Skeletal muscle tissue (tissue), 5 donors: Measurements from ENCODE around the gene RASGRF2. TPM values are rescaled to one million over a fixed set of nuclear protein-coding genes. Genes with fewer than 3 reads are reported as not detected.
"Not testable (repeated sequence)": the region's sequence is repeated elsewhere in the genome, so short reads cannot be mapped to it uniquely, and the experiment has no call there.

ENCODE experiments used
- H3K27ac ChIP-seq: one replicate; pipeline ENCODE4 v1.7.0; 2013; ENCODE audit warnings: mild to moderate bottlenecking, low read depth, low read length, inconsistent platforms
- H3K27me3 ChIP-seq, 3 donors: one replicate each; pipeline ENCODE4 v1.7.0; 2013; ENCODE audit warnings: low read length in 3 of 3; ENCODE audit not compliant: control insufficient read depth in 3 of 3, insufficient read depth in 3 of 3
- H3K36me3 ChIP-seq, 3 donors: one replicate each; pipeline ENCODE4 v1.7.0; 2013; ENCODE audit warnings: low read length in 3 of 3; ENCODE audit not compliant: control insufficient read depth in 3 of 3, insufficient read depth in 3 of 3
- H3K4me1 ChIP-seq, 3 donors: one replicate each; pipeline ENCODE4 v1.7.0; 2013; ENCODE audit warnings: low read length in 3 of 3, mild to moderate bottlenecking in 3 of 3; ENCODE audit not compliant: control insufficient read depth in 3 of 3, insufficient read depth in 3 of 3
- H3K4me3 ChIP-seq, 3 donors: one replicate each; pipeline ENCODE4 v1.7.0; 2013; ENCODE audit warnings: low read length in 3 of 3
- H3K9ac ChIP-seq, 3 donors: one replicate each; pipeline ENCODE4 v1.7.0; 2013; ENCODE audit warnings: low read length in 3 of 3, mild to moderate bottlenecking in 3 of 3, moderate library complexity in 2 of 3, low read depth in 1 of 3
- H3K9me3 ChIP-seq, 3 donors: one replicate each; pipeline ENCODE4 v1.7.0; 2013; ENCODE audit warnings: low read length in 3 of 3; ENCODE audit not compliant: control insufficient read depth in 3 of 3
- small RNA-seq: library from RNA; depleted of rRNA; stranded (forward); fragments of <200 nt; gene quantifications from one replicate; pipeline ENCODE3, GENCODE V24; 2014
- total RNA-seq: library from RNA; depleted of rRNA; stranded (reverse); fragments of >200 nt; gene quantifications from one replicate; pipeline ENCODE4 v1.2.3, GENCODE V29; 2014
- donor health status: Osteomylitis.

The RASGRF2 gene
- total RNA-seq, 1 donor from 2014 or later: 1.0 TPM

DNA sequence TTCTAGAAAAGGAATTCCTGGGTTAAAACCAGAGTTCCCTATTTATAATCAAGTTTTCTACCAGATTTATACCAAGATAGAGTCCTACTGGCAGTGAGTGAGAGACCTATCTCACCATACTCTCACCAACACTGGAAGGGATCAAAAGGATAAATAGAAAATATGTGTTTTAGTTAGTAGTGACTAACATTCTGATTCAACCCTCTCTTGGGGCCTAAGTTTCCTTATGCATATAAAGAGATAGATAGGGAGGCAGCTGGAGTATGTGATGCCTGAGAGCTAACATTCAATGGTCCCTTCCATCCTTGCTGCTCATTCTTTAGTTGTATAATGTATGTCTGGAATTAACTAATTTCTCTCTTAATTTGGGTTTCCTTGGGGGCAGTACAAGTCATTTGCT, 304.9 kb downstream of the RASGRF2 start:
- Histone ChIP-seq H3K9me3 (no peaks in the 10 kb centered on the region), H3K4me1 (no peaks in the 10 kb centered on the region), H3K27ac (no peak overlapping the region), H3K36me3 (peaks cover 44 to 78% (median 57%) of the 10 kb centered on the region in 3 donors), H3K9ac (no peak overlapping the region), H3K4me3 (no peak overlapping the region), H3K27me3 (no peaks in the 10 kb centered on the region)

- H3K4me3 ChIP-seq: no peak overlapping the region
- no peaks in the 10 kb centered on the region for H3K4me1 ChIP-seq
- peaks cover 0 to 3% (median 2%) of the 10 kb centered on the region in 3 donors for H3K9me3 ChIP-seq
- H3K27me3 ChIP-seq: no peaks in the 10 kb centered on the region
- no peak overlapping the region for H3K27ac ChIP-seq
- peaks cover 46 to 71% (median 60%) of the 10 kb centered on the region in 3 donors for H3K36me3 ChIP-seq
- no peak overlapping the region for H3K9ac ChIP-seq
Observed at GRCh38 chr5:81268521-81269196, 308.5 kb downstream of the RASGRF2 start.

GRCh38 chr5:81269751-81270393, 309.7 kb downstream of the RASGRF2 start:
- Histone ChIP-seq H3K9me3 (peaks cover 2 to 7% (median 3%) of the 10 kb centered on the region in 3 donors), H3K36me3 (peaks cover 39 to 61% (median 51%) of the 10 kb centered on the region in 3 donors), H3K4me3 (no peak overlapping the region), H3K27me3 (no peaks in the 10 kb centered on the region), H3K4me1 (no peaks in the 10 kb centered on the region), H3K9ac (no peak overlapping the region), H3K27ac (no peak overlapping the region)

GRCh38 chr5:81270394-81271027, 310.3 kb downstream of the RASGRF2 start:
- peaks cover 35 to 54% (median 46%) of the 10 kb centered on the region in 3 donors for H3K36me3 ChIP-seq
- not testable (repeated sequence) for H3K27me3 ChIP-seq, H3K4me3 ChIP-seq, H3K9me3 ChIP-seq, H3K9ac ChIP-seq, H3K27ac ChIP-seq, H3K4me1 ChIP-seq

Small RNA genes within 50 kb of the gene (small RNA-seq; reads per million reads assigned to genes)
- not detected for gene AC026436.1
